Measurements from ENCODE around the gene SYNPO2.
"Not testable (repeated sequence)": the region's sequence is repeated elsewhere in the genome, so short reads cannot be mapped to it uniquely, and the experiment has no call there.

SYNPO2 gene

DNA sequence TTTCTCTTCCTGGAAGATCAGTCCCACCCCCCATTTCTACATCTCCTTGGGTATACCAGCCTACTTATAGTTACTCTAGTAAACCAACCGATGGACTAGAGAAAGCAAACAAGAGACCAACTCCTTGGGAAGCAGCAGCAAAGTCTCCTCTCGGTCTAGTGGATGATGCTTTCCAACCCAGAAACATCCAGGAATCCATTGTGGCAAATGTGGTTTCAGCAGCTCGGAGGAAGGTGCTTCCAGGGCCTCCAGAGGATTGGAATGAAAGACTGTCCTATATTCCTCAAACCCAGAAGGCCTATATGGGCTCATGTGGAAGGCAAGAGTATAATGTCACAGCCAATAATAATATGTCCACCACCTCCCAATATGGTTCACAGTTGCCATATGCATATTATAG lies 168.8 kb downstream of the SYNPO2 start:
- Histone ChIP-seq H3K9me3 (ENCODE audit: insufficient read depth, low read depth, low read length) (no peaks in the 10 kb centered on the region), H3K9me2 (replicated peaks; ENCODE audit: low read depth, low read length) (no peaks in the 10 kb centered on the region), H2AFZ (ENCODE audit: low read length) (no peak overlapping the region), H3K79me2 (ENCODE audit: insufficient read depth, low read length) (no peaks in the 10 kb centered on the region), H4K20me1 (ENCODE audit: insufficient read depth, low read length, poor library complexity, severe bottlenecking) (no peaks in the 10 kb centered on the region), H3K4me1 (ENCODE audit: insufficient read depth, low read length, poor library complexity, severe bottlenecking) (no peaks in the 10 kb centered on the region), H3K4me3 (ENCODE audit: low read length, poor library complexity, severe bottlenecking) (no peak overlapping the region), H3K27me3 (ENCODE audit: insufficient read depth, low read length, poor library complexity, severe bottlenecking) (no peaks in the 10 kb centered on the region), H3K9ac (ENCODE audit: low read depth, low read length, poor library complexity, severe bottlenecking) (no peak overlapping the region), H3K4me2 (ENCODE audit: low read depth, low read length, poor library complexity, severe bottlenecking) (no peak overlapping the region), H3K36me3 (ENCODE audit: insufficient read depth, low read length) (no peaks in the 10 kb centered on the region), H3F3A (ENCODE audit: low read depth) (no peaks in the 10 kb centered on the region)
- TF ChIP-seq EZH2phosphoT487 (IDR thresholded peaks at IDR 0.05; ENCODE audit: borderline replicate concordance), result no peak
- TF ChIP-seq, protein P1, sequence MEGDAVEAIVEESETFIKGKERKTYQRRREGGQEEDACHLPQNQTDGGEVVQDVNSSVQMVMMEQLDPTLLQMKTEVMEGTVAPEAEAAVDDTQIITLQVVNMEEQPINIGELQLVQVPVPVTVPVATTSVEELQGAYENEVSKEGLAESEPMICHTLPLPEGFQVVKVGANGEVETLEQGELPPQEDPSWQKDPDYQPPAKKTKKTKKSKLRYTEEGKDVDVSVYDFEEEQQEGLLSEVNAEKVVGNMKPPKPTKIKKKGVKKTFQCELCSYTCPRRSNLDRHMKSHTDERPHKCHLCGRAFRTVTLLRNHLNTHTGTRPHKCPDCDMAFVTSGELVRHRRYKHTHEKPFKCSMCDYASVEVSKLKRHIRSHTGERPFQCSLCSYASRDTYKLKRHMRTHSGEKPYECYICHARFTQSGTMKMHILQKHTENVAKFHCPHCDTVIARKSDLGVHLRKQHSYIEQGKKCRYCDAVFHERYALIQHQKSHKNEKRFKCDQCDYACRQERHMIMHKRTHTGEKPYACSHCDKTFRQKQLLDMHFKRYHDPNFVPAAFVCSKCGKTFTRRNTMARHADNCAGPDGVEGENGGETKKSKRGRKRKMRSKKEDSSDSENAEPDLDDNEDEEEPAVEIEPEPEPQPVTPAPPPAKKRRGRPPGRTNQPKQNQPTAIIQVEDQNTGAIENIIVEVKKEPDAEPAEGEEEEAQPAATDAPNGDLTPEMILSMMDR (conservative IDR thresholded peaks at IDR 0.05; ENCODE audit: low read length), result no peak

DNA sequence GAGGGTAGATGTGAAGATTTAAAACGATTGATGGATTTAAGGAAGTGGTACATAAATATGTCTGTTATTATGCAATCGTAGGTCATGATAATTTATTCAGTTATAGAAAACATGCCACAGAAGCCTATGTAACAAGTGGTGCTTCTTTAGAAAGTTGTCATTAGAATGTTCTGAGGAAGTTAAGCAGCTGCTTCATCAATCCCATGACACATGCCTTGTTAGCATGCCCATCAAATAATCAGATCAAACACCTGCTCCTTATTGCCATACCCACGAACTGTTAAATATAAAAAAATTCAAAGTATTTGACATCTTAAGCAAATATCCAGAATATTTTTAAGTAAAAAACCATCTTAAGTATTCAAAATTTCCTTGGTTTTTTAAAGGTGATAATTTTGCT lies 170.6 kb downstream of the SYNPO2 start:
- Histone ChIP-seq H3K4me3 (ENCODE audit: low read length, poor library complexity, severe bottlenecking) (no peak overlapping the region), H3K9me3 (ENCODE audit: insufficient read depth, low read depth, low read length) (no peaks in the 10 kb centered on the region), H3K79me2 (ENCODE audit: insufficient read depth, low read length) (no peaks in the 10 kb centered on the region), H3K36me3 (ENCODE audit: insufficient read depth, low read length) (no peaks in the 10 kb centered on the region), H3K4me1 (ENCODE audit: insufficient read depth, low read length, poor library complexity, severe bottlenecking) (no peaks in the 10 kb centered on the region), H3F3A (ENCODE audit: low read depth) (no peaks in the 10 kb centered on the region), H3K9ac (ENCODE audit: low read depth, low read length, poor library complexity, severe bottlenecking) (no peak overlapping the region), H3K9me2 (replicated peaks; ENCODE audit: low read depth, low read length) (no peaks in the 10 kb centered on the region), H3K27me3 (ENCODE audit: insufficient read depth, low read length, poor library complexity, severe bottlenecking) (no peaks in the 10 kb centered on the region), H4K20me1 (ENCODE audit: insufficient read depth, low read length, poor library complexity, severe bottlenecking) (no peaks in the 10 kb centered on the region), H3K4me2 (ENCODE audit: low read depth, low read length, poor library complexity, severe bottlenecking) (no peak overlapping the region), H2AFZ (ENCODE audit: low read length) (no peak overlapping the region)
- TF ChIP-seq, protein P1 (conservative IDR thresholded peaks at IDR 0.05; ENCODE audit: low read length), result no peak
- TF ChIP-seq EZH2phosphoT487 (IDR thresholded peaks at IDR 0.05; ENCODE audit: borderline replicate concordance), result no peak

DNA sequence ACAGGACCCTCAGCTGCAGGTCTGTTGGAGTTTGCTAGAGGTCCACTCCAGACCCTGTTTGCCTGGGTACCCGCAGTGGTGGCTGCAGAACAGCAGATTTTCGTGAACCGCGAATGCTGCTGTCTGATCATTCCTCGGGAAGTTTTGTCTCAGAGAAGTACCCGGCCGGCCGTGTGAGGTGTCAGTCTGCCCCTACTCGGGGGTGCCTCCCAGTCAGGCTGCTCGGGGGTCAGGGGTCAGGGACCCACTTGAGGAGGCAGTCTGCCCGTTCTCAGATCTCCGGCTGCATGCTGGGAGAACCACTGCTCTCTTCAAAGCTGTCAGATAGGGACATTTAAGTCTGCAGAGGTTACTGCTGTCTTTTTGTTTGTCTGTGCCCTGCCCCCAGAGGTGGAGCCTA lies 178.5 kb downstream of the SYNPO2 start:
- not testable (repeated sequence) for H3K9me3 ChIP-seq (ENCODE audit: insufficient read depth, low read depth, low read length); H3K9ac ChIP-seq (ENCODE audit: low read depth, low read length, poor library complexity, severe bottlenecking); H3F3A ChIP-seq (ENCODE audit: low read depth); H3K4me3 ChIP-seq (ENCODE audit: low read length, poor library complexity, severe bottlenecking); H3K36me3 ChIP-seq (ENCODE audit: insufficient read depth, low read length); H3K4me2 ChIP-seq (ENCODE audit: low read depth, low read length, poor library complexity, severe bottlenecking); H3K79me2 ChIP-seq (ENCODE audit: insufficient read depth, low read length); H2AFZ ChIP-seq (ENCODE audit: low read length); H3K27me3 ChIP-seq (ENCODE audit: insufficient read depth, low read length, poor library complexity, severe bottlenecking); H3K9me2 ChIP-seq (replicated peaks; ENCODE audit: low read depth, low read length); H4K20me1 ChIP-seq (ENCODE audit: insufficient read depth, low read length, poor library complexity, severe bottlenecking)
- peaks cover 27% of the 10 kb centered on the region for H3K4me1 ChIP-seq (ENCODE audit: insufficient read depth, low read length, poor library complexity, severe bottlenecking)

DNA sequence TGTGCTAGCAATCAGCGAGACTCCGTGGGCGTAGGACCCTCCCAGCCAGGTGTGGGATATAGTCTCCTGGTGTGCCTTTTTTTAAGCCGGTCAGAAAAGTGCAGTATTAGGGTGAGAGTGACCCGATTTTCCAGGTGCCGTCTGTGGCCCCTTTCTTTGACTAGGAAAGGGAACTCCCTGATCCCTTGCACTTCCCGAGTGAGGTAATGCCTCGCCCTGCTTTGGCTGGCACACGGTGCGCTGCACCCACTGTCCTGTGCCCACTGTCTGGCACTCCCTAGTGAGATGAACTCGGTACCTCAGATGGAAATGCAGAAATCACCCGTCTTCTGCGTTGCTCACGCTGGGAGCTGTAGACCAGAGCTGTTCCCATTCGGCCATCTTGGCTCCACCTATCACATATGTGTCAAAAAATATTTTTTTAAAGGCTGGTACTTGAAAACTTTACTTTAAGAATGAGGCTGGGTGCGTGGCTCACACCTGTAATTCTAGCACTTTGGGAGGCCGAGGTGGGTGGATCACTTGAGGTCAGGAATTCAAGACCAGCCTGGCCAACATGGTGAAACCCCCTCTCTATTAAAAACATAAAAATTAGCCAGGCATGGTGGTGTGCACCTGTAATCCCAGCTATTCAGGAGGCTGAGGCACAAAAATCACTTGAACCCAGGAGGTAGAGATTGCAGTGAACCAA lies 179.2 kb downstream of the SYNPO2 start:
- Histone ChIP-seq H3K9ac (ENCODE audit: low read depth, low read length, poor library complexity, severe bottlenecking) (peak overlapping the region; percentile 24), H3K4me1 (ENCODE audit: insufficient read depth, low read length, poor library complexity, severe bottlenecking) (peaks cover 27% of the 10 kb centered on the region), H3K4me3 (ENCODE audit: low read length, poor library complexity, severe bottlenecking) (peak overlapping the region; percentile 49), H3K4me2 (ENCODE audit: low read depth, low read length, poor library complexity, severe bottlenecking) (peak overlapping the region; percentile 66)
- H3K36me3 ChIP-seq (ENCODE audit: insufficient read depth, low read length); H3K9me2 ChIP-seq (replicated peaks; ENCODE audit: low read depth, low read length); H3F3A ChIP-seq (ENCODE audit: low read depth); H4K20me1 ChIP-seq (ENCODE audit: insufficient read depth, low read length, poor library complexity, severe bottlenecking); H3K79me2 ChIP-seq (ENCODE audit: insufficient read depth, low read length); H2AFZ ChIP-seq (ENCODE audit: low read length); H3K27me3 ChIP-seq (ENCODE audit: insufficient read depth, low read length, poor library complexity, severe bottlenecking); H3K9me3 ChIP-seq (ENCODE audit: insufficient read depth, low read depth, low read length): not testable (repeated sequence)

Data from Loucy (cell line).